ENCODE data around the gene IGSF11. TPM values are rescaled to one million over a fixed set of nuclear protein-coding genes. Genes with fewer than 3 reads are reported as not detected.

IGSF11 gene
- polyA plus RNA-seq, 3 donors = not detected

GRCh38 chr3:118932822-118933558 lies 101.7 kb downstream of the IGSF11 start:
- H3K4me1 ChIP-seq (ENCODE audit: control insufficient read depth in 1 of 2, insufficient read depth in 2 of 2, low read length in 2 of 2) = no peaks in the 10 kb centered on the region
- no CpG with 5 or more reads among the region's 5 CpGs for WGBS (ENCODE audit: insufficient coverage)
- no peaks in the 10 kb centered on the region for H3K36me3 ChIP-seq (replicated peaks in 1 of 2; ENCODE audit: control insufficient read depth in 1 of 2, insufficient read depth in 2 of 2, low read length in 2 of 2)
- DNase-seq = no peak
- no peaks in the 10 kb centered on the region for H3K4me1 Mint-ChIP-seq
- H3K4me3 Mint-ChIP-seq = no peak overlapping the region
- intact Hi-C loops (cut with micrococcal nuclease) = no loop called here
- H3K27ac ChIP-seq (ENCODE audit: low read depth in 1 of 2, low read length in 2 of 2) = no peak overlapping the region
- peaks cover 0 to 2% (median 0%) of the 10 kb centered on the region in 3 donors for H3K27me3 Mint-ChIP-seq (ENCODE audit: low read depth in 3 of 3)
- H3K36me3 Mint-ChIP-seq = no peaks in the 10 kb centered on the region
- no peak for TF ChIP-seq CTCF (IDR thresholded peaks at IDR 0.05)
- H3K27me3 ChIP-seq (ENCODE audit: control insufficient read depth in 2 of 2, insufficient read depth in 2 of 2, low read length in 2 of 2) = no peaks in the 10 kb centered on the region
- H3K9ac ChIP-seq (ENCODE audit: insufficient read depth, low read length, poor library complexity, severe bottlenecking) = no peak overlapping the region
- no peaks in the 10 kb centered on the region for H3K9me3 ChIP-seq (replicated peaks in 1 of 2; ENCODE audit: control insufficient read depth in 1 of 2, insufficient read depth in 1 of 2, low read length in 2 of 2)
- no peak overlapping the region for H3K4me3 ChIP-seq (replicated peaks in 1 of 3; ENCODE audit: low read depth in 2 of 3, low read length in 3 of 3)
- no peaks in the 10 kb centered on the region for H4K20me1 ChIP-seq (ENCODE audit: insufficient read depth, low read length)
- H3K79me2 ChIP-seq (ENCODE audit: insufficient read depth, low read length) = no peaks in the 10 kb centered on the region
- no peak overlapping the region for H3K27ac Mint-ChIP-seq
- H3K4me2 ChIP-seq (replicated peaks; ENCODE audit: extremely low read depth, low read length, poor library complexity, severe bottlenecking) = no peak overlapping the region
- no peak overlapping the region for H2AFZ ChIP-seq (ENCODE audit: insufficient read depth, low read depth, low read length, poor library complexity, severe bottlenecking)
- peaks cover 0 to 3% (median 0%) of the 10 kb centered on the region in 7 donors for H3K9me3 Mint-ChIP-seq

- no peak overlapping the region for H3K9ac ChIP-seq (ENCODE audit: insufficient read depth, low read length, poor library complexity, severe bottlenecking)
- H3K79me2 ChIP-seq (ENCODE audit: insufficient read depth, low read length) = no peaks in the 10 kb centered on the region
- peaks cover 0 to 2% (median 0%) of the 10 kb centered on the region in 7 donors for H3K9me3 Mint-ChIP-seq
- WGBS (ENCODE audit: insufficient coverage) = no CpG with 5 or more reads among the region's 2 CpGs
- H3K27ac Mint-ChIP-seq = no peak overlapping the region
- no peaks in the 10 kb centered on the region for H4K20me1 ChIP-seq (ENCODE audit: insufficient read depth, low read length)
- H3K9me3 ChIP-seq (replicated peaks in 1 of 2; ENCODE audit: control insufficient read depth in 1 of 2, insufficient read depth in 1 of 2, low read length in 2 of 2) = no peaks in the 10 kb centered on the region
- no peak for DNase-seq
- H3K27me3 Mint-ChIP-seq (ENCODE audit: low read depth in 3 of 3) = peaks cover 0 to 2% (median 0%) of the 10 kb centered on the region in 3 donors
- no peaks in the 10 kb centered on the region for H3K4me1 Mint-ChIP-seq
- H2AFZ ChIP-seq (ENCODE audit: insufficient read depth, low read depth, low read length, poor library complexity, severe bottlenecking) = no peak overlapping the region
- H3K4me3 ChIP-seq (replicated peaks in 1 of 3; ENCODE audit: low read depth in 2 of 3, low read length in 3 of 3) = no peak overlapping the region
- no peaks in the 10 kb centered on the region for H3K27me3 ChIP-seq (ENCODE audit: control insufficient read depth in 2 of 2, insufficient read depth in 2 of 2, low read length in 2 of 2)
- no peak overlapping the region for H3K27ac ChIP-seq (ENCODE audit: low read depth in 1 of 2, low read length in 2 of 2)
- H3K4me2 ChIP-seq (replicated peaks; ENCODE audit: extremely low read depth, low read length, poor library complexity, severe bottlenecking) = no peak overlapping the region
- no peak for TF ChIP-seq CTCF (IDR thresholded peaks at IDR 0.05)
- intact Hi-C loops (cut with micrococcal nuclease) = no loop called here
- H3K4me1 ChIP-seq (ENCODE audit: control insufficient read depth in 1 of 2, insufficient read depth in 2 of 2, low read length in 2 of 2) = no peaks in the 10 kb centered on the region
- no peaks in the 10 kb centered on the region for H3K36me3 ChIP-seq (replicated peaks in 1 of 2; ENCODE audit: control insufficient read depth in 1 of 2, insufficient read depth in 2 of 2, low read length in 2 of 2)
- H3K36me3 Mint-ChIP-seq = no peaks in the 10 kb centered on the region
- H3K4me3 Mint-ChIP-seq = no peak overlapping the region
Observed at GRCh38 chr3:118931996-118932395, 102.7 kb downstream of the IGSF11 start.
